GM12875 (cell line): ENCODE results near the gene TM4SF5.

ENCODE experiments used
- H3K4me3 ChIP-seq: one replicate; pipeline ENCODE4 v1.5.1; 2011; ENCODE audit warnings: low read depth, low read length, control low read depth
- TF ChIP-seq, protein P1 (sequence below): IDR thresholded peaks from 2 replicates; pipeline ENCODE4 v1.5.1; 2011; ENCODE audit warnings: low read depth, mild to moderate bottlenecking, control low read depth, inconsistent platforms, low read length, moderate library complexity, borderline replicate concordance; ENCODE audit not compliant: insufficient read depth

TM4SF5 gene

DNA sequence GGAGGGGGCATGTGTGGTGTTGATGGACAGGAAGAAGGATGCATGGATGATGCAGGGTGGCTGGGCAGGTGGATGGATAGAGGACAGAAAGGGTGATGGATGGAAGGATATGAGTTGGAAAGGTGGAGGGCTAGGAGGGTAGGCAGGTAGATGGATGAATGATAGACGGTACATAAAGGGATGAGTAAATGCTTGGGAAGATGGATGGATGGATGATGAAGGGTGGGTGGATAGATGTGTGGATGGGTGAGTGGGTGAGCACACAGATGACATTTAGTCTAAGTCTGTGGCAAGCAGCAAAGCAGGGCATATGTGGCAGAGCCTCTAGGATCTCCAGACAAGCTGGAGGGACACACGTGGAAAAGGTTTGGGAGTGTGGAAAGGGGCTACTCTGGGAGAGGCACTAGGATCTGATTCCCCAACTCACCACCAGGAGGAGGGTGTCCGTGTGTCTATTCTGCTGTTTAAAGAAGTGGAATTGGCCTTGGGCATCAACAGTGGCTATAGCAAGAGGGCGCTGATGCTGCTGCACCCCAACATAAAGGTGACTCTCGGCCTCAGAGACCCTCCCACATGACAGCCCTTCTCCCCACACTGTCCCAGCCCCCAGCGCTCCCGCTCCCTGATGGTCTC, 43.5 kb downstream of the TM4SF5 start:
- TF ChIP-seq, protein P1, sequence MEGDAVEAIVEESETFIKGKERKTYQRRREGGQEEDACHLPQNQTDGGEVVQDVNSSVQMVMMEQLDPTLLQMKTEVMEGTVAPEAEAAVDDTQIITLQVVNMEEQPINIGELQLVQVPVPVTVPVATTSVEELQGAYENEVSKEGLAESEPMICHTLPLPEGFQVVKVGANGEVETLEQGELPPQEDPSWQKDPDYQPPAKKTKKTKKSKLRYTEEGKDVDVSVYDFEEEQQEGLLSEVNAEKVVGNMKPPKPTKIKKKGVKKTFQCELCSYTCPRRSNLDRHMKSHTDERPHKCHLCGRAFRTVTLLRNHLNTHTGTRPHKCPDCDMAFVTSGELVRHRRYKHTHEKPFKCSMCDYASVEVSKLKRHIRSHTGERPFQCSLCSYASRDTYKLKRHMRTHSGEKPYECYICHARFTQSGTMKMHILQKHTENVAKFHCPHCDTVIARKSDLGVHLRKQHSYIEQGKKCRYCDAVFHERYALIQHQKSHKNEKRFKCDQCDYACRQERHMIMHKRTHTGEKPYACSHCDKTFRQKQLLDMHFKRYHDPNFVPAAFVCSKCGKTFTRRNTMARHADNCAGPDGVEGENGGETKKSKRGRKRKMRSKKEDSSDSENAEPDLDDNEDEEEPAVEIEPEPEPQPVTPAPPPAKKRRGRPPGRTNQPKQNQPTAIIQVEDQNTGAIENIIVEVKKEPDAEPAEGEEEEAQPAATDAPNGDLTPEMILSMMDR = 0 out of 2 replicates have a peak, but pooled peaks have one; percentile 24
- no peak overlapping the region for H3K4me3 ChIP-seq

DNA sequence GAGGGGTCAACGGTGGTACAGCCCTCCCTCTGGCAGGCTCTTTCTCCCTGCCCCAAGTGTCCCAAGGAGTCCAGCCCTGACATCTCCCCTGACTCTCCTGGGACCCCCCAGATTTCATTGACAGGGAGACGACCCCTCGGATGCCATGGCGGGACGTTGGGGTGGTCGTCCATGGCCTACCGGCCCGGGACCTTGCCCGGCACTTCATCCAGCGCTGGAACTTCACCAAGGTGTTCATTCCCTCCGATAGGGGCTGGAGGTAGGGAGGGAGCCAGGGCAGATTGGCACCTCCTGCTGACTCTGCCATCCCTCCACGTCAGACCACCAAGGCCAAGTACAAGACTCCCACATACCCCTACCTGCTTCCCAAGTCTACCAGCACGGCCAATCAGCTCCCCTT, 45.1 kb downstream of the TM4SF5 start:
- no peak overlapping the region for H3K4me3 ChIP-seq
- TF ChIP-seq, protein P1 = no peak

DNA sequence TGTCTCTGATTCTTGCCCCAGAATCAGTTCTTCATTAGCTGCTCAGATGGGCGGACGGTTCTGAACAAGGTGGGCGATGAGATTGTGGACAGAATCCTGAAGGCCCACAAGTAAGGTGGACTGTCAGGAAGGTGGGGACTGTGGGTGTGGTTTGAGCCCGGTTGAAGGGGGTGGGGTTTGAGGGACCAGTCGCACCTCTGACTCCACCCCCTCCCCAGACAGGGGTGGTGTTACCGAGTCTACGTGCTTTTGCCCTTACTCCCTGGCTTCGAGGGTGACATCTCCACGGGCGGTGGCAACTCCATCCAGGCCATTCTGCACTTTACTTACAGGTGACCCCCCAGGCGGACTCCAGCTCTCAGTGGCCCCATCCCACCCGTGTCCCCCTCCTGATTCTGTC, 46.6 kb downstream of the TM4SF5 start:
- no peak overlapping the region for H3K4me3 ChIP-seq
- TF ChIP-seq, protein P1 = no peak

DNA sequence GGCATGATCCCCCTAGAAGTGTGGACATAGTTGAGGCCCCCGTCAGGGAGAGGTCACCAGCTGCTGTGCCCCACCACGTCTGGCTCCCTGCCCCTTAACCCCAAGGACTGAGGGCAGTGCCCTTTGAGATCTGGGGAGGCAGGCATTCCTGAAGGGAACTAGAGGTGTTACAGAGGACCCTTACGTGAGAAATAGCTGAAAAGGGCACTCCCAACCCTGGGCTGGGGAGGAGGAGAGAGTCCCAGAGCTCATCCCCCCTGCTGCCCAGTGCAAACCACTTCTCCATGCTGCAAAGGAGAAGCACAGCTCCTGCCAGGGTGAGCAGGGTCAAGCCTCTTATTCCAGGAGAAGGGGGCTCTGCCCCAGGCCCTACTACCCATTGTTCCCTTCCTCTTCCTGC, 51.1 kb downstream of the TM4SF5 start:
- TF ChIP-seq, protein P1 = no peak

DNA sequence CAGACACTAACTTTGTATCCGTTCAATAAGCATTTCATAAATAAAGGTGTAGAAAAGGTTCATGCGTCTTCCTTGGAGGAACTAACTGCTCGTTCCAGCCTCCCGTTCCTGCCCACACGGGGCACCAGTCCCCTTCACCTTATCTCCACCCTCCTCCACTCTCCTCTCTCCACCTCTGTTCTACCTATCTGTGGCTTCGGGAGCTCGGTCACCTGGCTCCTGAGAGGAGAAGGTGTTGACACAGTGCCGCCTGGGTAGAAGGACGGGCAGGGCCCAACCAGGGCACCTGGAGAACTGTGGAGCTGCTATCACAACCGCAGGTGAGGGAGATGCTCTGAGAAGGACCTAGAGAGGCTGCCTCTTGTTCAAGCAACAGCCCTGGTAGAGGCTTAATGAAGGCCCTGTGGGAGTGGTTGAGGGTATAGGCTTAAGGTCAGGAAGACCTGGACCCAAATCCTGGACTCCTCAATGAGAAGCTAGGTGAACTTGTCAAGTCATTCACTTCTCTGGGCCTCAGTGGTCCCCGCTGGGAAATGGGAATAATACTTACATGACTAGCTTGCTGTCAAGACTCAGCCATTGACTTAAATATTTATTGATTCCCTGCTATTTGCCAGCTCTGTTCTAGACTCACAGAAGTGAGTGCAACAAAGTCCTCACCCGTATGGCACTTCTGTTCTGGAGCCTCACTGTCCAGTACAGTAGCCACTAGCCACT, 51.8 kb downstream of the TM4SF5 start:
- TF ChIP-seq, protein P1 = no peak

More for the DNA sequence above, 51.1 kb downstream of the TM4SF5 start:
- H3K4me3 ChIP-seq = no peak overlapping the region

DNA sequence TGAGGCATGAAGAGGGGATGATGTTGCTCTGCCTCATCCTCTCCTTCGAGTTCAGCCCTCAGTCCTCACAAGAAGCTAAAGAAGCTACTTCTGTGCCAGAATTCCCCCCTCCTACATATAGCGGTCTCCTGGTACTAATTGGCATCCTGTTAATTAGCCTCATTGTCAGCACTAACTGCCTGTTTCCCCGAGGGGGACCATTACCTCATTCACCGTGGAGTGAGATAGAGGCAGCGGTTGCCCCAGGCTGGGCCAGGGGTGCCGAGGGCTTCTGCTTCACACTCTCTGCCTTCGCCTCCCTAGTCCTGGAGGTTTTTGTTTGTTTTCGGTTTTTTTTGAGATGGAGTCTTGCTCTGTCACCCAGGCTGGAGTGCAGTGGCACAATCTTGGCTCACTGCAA, 55.7 kb downstream of the TM4SF5 start:
- TF ChIP-seq, protein P1 = no peak
- H3K4me3 ChIP-seq = no peak overlapping the region

More for the DNA sequence above, 51.8 kb downstream of the TM4SF5 start:
- H3K4me3 ChIP-seq = no peak overlapping the region

DNA sequence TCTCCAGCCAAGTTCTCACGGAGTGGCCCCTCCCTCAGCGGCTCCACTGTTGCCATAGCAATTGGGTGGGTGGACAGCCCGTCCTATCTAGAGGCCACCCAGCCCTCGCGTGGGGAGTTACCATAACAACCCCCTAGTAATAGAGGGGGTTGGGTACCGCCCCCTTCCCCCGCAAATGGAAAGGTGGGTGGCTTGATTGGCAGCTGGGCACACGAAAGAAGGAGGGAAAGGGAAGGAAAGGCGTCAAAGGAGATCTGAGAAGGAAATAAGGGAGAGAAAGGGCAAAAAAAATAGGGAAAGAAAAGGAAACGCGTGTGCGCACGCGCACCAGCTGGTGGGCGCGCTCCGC, 61.1 kb downstream of the TM4SF5 start:
- peak overlapping the region; percentile 93 for H3K4me3 ChIP-seq
